ENCODE data around the gene AKT1S1.

The AKT1S1 gene

GRCh38 chr19:49882643-49883042 lies 5.5 kb upstream of the AKT1S1 start:
- DNase-seq (ENCODE audit: low read depth): no peak

GRCh38 chr19:49881672-49882394 lies 4.7 kb upstream of the AKT1S1 start:
- DNase-seq (ENCODE audit: low read depth): no peak

- DNase-seq (ENCODE audit: low read depth): no peak
These were observed 4.0 kb upstream of the AKT1S1 start for GRCh38 chr19:49881186-49881585.

- no peak for DNase-seq (ENCODE audit: low read depth)
These were observed 3.2 kb upstream of the AKT1S1 start for GRCh38 chr19:49880162-49880869.

GRCh38 chr19:49879243-49879963 lies 2.2 kb upstream of the AKT1S1 start:
- DNase-seq (ENCODE audit: low read depth): no peak

GRCh38 chr19:49878744-49879070 lies 1.6 kb upstream of the AKT1S1 start:
- DNase-seq (ENCODE audit: low read depth): no peak

GRCh38 chr19:49877879-49878743 lies 956 bp upstream of the AKT1S1 start:
- peak; percentile 97 for DNase-seq (ENCODE audit: low read depth)

GRCh38 chr19:49876422-49877019 lies 634 bp downstream of the AKT1S1 start:
- peak; percentile 97 for DNase-seq (ENCODE audit: low read depth)

- no peak for DNase-seq (ENCODE audit: low read depth)
These were observed 1.2 kb downstream of the AKT1S1 start for GRCh38 chr19:49875857-49876421.

- no peak for DNase-seq (ENCODE audit: low read depth)
These were observed 2.0 kb downstream of the AKT1S1 start for GRCh38 chr19:49875177-49875576.

- DNase-seq (ENCODE audit: low read depth): no peak
These were observed 2.5 kb downstream of the AKT1S1 start for GRCh38 chr19:49874503-49875157.

- no peak for DNase-seq (ENCODE audit: low read depth)
These were observed 3.3 kb downstream of the AKT1S1 start for GRCh38 chr19:49873834-49874233.

- no peak for DNase-seq (ENCODE audit: low read depth)
These were observed 4.0 kb downstream of the AKT1S1 start for GRCh38 chr19:49873129-49873521.

GRCh38 chr19:49872245-49873128 lies 4.7 kb downstream of the AKT1S1 start:
- no peak for DNase-seq (ENCODE audit: low read depth)

GRCh38 chr19:49871349-49871985 lies 5.7 kb downstream of the AKT1S1 start:
- no peak for DNase-seq (ENCODE audit: low read depth)

- DNase-seq (ENCODE audit: low read depth): no peak
These were observed 6.8 kb downstream of the AKT1S1 start for GRCh38 chr19:49870309-49870901.

- peak; percentile 100 for DNase-seq (ENCODE audit: low read depth)
These were observed 7.5 kb downstream of the AKT1S1 start for GRCh38 chr19:49869484-49870308.

- no peak for DNase-seq (ENCODE audit: low read depth)
These were observed 8.1 kb downstream of the AKT1S1 start for GRCh38 chr19:49869009-49869483.

Data from stromal cell of bone marrow (primary cell).